Natural killer cell (primary cell): ENCODE results near the gene RNF151. TPM values are rescaled to one million over a fixed set of nuclear protein-coding genes. Genes with fewer than 3 reads are reported as not detected.

Source experiments
- ATAC-seq, 3 donors: fragments of 150-1000 bp in 2 of 3; fragments of 200-7000 bp in 1 of 3; cut with Tn5 transposase; 1 replicate in 1 of 3; 2 replicates in 2 of 3; pipeline ENCODE4 v1.10.0; 2021; ENCODE audit warnings: mild to moderate bottlenecking in 2 of 3, moderate library complexity in 2 of 3
- DNase-seq, 2 donors: peaks; one replicate each; pipeline versions ENCODE4 v3.0.0 to v3.0.0-alpha.2; 2013 to 2021; ENCODE audit warnings: mixed read lengths in 1 of 2
- H3K27ac ChIP-seq: one replicate; pipeline ENCODE4 v1.5.1; 2013; ENCODE audit warnings: mild to moderate bottlenecking, low read length
- H3K27me3 ChIP-seq: one replicate; pipeline ENCODE4 v1.6.1; 2013; ENCODE audit warnings: low read length; ENCODE audit not compliant: control insufficient read depth, insufficient read depth
- H3K36me3 ChIP-seq: one replicate; pipeline ENCODE4 v1.6.1; 2013; ENCODE audit warnings: low read length; ENCODE audit not compliant: control insufficient read depth, insufficient read depth
- H3K4me1 ChIP-seq: one replicate; pipeline ENCODE4 v1.6.1; 2013; ENCODE audit warnings: low read length; ENCODE audit not compliant: control insufficient read depth, insufficient read depth
- H3K4me3 ChIP-seq: one replicate; pipeline ENCODE4 v1.5.1; 2013; ENCODE audit warnings: low read length
- H3K9me3 ChIP-seq: one replicate; pipeline ENCODE4 v1.6.1; 2013; ENCODE audit warnings: low read length; ENCODE audit not compliant: control insufficient read depth, insufficient read depth
- H3K27ac Mint-ChIP-seq, 2 donors: one replicate each; pipeline ENCODE4 v1.8.0; 2022; ENCODE audit warnings: mild to moderate bottlenecking in 2 of 2, mixed read lengths in 2 of 2, moderate library complexity in 1 of 2
- H3K27me3 Mint-ChIP-seq, 2 donors: one replicate each; pipeline ENCODE4 v1.8.0; 2022; ENCODE audit warnings: low read depth in 2 of 2, mixed read lengths in 2 of 2
- H3K36me3 Mint-ChIP-seq: one replicate; pipeline ENCODE4 v1.8.0; 2022; ENCODE audit warnings: mixed read lengths
- H3K4me1 Mint-ChIP-seq, 2 donors: one replicate each; pipeline ENCODE4 v1.8.0; 2022; ENCODE audit warnings: mixed read lengths in 2 of 2
- H3K4me3 Mint-ChIP-seq: one replicate; pipeline ENCODE4 v1.8.0; 2022; ENCODE audit warnings: mild to moderate bottlenecking, moderate library complexity, mixed read lengths
- H3K9me3 Mint-ChIP-seq, 2 donors: one replicate each; pipeline ENCODE4 v1.8.0; 2022; ENCODE audit warnings: mixed read lengths in 2 of 2
- WGBS: methylation state at CpG from one replicate; pipeline ENCODE4 v1.1.7; 2013; ENCODE audit warnings: missing lambda C conversion rate; ENCODE audit not compliant: insufficient coverage; 5-methylcytosine and 5-hydroxymethylcytosine counted together
- intact Hi-C: fragments of 100-400 bp; cut with micrococcal nuclease; formaldehyde crosslinking; loops from one replicate; pipeline ENCODE4 v1.14.2; 2022
- total RNA-seq, 4 donors: library from RNA; stranded (reverse); fragments of 120-200 nt in 1 of 4; gene quantifications; one replicate each; pipeline versions ENCODE4 v1.2.3 to v1.2.4, GENCODE V29; 2013 to 2022
- TF ChIP-seq, protein P1 (sequence below): fragments of 200-600 bp; IDR thresholded peaks from one replicate; pipeline ENCODE4 v1.8.0; 2022; ENCODE audit warnings: antibody characterized with exemption

Gene RNF151
- total RNA-seq, 3 donors from 2014 or later (not counting 1 experiment from before 2014, with no cell fraction given) = not detected

- DNase-seq (no peak), ATAC-seq (no peak)
- TF ChIP-seq, protein P1, sequence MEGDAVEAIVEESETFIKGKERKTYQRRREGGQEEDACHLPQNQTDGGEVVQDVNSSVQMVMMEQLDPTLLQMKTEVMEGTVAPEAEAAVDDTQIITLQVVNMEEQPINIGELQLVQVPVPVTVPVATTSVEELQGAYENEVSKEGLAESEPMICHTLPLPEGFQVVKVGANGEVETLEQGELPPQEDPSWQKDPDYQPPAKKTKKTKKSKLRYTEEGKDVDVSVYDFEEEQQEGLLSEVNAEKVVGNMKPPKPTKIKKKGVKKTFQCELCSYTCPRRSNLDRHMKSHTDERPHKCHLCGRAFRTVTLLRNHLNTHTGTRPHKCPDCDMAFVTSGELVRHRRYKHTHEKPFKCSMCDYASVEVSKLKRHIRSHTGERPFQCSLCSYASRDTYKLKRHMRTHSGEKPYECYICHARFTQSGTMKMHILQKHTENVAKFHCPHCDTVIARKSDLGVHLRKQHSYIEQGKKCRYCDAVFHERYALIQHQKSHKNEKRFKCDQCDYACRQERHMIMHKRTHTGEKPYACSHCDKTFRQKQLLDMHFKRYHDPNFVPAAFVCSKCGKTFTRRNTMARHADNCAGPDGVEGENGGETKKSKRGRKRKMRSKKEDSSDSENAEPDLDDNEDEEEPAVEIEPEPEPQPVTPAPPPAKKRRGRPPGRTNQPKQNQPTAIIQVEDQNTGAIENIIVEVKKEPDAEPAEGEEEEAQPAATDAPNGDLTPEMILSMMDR = no peak
- Histone ChIP-seq H3K27me3 (peaks cover 19% of the 10 kb centered on the region), H3K4me1 (peaks cover 5% of the 10 kb centered on the region), H3K4me3 (no peak overlapping the region), H3K9me3 (no peaks in the 10 kb centered on the region), H3K27ac (no peak overlapping the region), H3K36me3 (no peaks in the 10 kb centered on the region)
- Mint-ChIP-seq H3K9me3 (no peaks in the 10 kb centered on the region), H3K27me3 (peaks cover 32% of the 10 kb centered on the region in 2 donors), H3K4me3 (no peak overlapping the region), H3K27ac (no peak overlapping the region), H3K4me1 (no peaks in the 10 kb centered on the region), H3K36me3 (no peaks in the 10 kb centered on the region)
- 85% methylated on average over 5 of the region's 5 CpGs for WGBS
- intact Hi-C loops = loop anchor here (10.0 kb wide), 1 partner anchor 149 kb away; the partner anchor contains the start of genes EME2, MRPS34 and NME3
Observed at GRCh38 chr16:1924095-1924494, 42.6 kb upstream of the RNF151 start.

DNA sequence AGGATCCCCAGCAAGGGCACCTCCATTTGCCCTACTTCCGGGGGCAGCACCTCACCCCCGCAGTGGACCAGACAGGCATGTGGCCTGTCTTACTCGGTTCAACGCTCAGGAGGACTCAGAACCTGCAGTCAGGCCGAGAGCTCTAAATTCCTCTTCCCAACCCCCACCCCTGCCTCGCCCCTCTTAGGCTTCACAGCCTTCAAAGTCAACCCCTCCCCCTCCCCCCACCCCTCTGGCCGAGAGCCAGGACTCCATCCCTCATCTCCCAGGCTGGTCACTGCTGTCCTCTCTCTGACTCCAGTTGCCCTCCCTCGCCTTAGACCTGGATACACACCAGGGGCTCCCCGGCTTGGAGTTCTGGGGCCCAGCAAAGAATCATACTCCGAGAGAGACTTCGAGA, 40.4 kb upstream of the RNF151 start:
- intact Hi-C loops = loop anchor here (10.0 kb wide), 1 partner anchor 151 kb away; the partner anchor contains the start of genes EME2, MRPS34 and NME3
- H3K9me3 ChIP-seq = no peaks in the 10 kb centered on the region
- H3K4me1 ChIP-seq = peaks cover 14% of the 10 kb centered on the region
- H3K27ac Mint-ChIP-seq = no peak overlapping the region
- H3K4me1 Mint-ChIP-seq = no peaks in the 10 kb centered on the region
- H3K27me3 ChIP-seq = peaks cover 9% of the 10 kb centered on the region
- no peak overlapping the region for H3K27ac ChIP-seq
- ATAC-seq (no peak), DNase-seq (no peak)
- no peak overlapping the region for H3K4me3 Mint-ChIP-seq
- WGBS = 79% methylated on average over 9 of the region's 11 CpGs
- TF ChIP-seq, protein P1 = no peak
- no peaks in the 10 kb centered on the region for H3K36me3 Mint-ChIP-seq
- H3K27me3 Mint-ChIP-seq = peaks cover 23% of the 10 kb centered on the region in 2 donors
- H3K9me3 Mint-ChIP-seq = no peaks in the 10 kb centered on the region
- H3K4me3 ChIP-seq = no peak overlapping the region
- no peaks in the 10 kb centered on the region for H3K36me3 ChIP-seq

- Mint-ChIP-seq H3K4me1 (no peaks in the 10 kb centered on the region), H3K27ac (peak overlapping the region in 1 of 2 donors; percentile 65), H3K36me3 (no peaks in the 10 kb centered on the region), H3K9me3 (no peaks in the 10 kb centered on the region), H3K4me3 (peak overlapping the region; percentile 84), H3K27me3 (peaks cover 5 to 6% of the 10 kb centered on the region in 2 donors)
- ATAC-seq (peak; percentile 2 to 3 (median 3)), DNase-seq (peak in 1 of 2 donors; percentile 32)
- Histone ChIP-seq H3K27ac (no peak overlapping the region), H3K9me3 (no peaks in the 10 kb centered on the region), H3K4me1 (peaks cover 11% of the 10 kb centered on the region), H3K4me3 (peak overlapping the region; percentile 31), H3K27me3 (no peaks in the 10 kb centered on the region), H3K36me3 (no peaks in the 10 kb centered on the region)
- TF ChIP-seq, protein P1 = no peak
- intact Hi-C loops = loop anchor here (2.0 to 10.0 kb wide), 2 partner anchors 64 to 154 kb away; partner anchors contain the start of genes EME2, MRPS34 and NME3
- 34% methylated on average over 11 of the region's 11 CpGs for WGBS
Observed at GRCh38 chr16:1929105-1929504, 37.6 kb upstream of the RNF151 start.
